Stomach (tissue), 9 donors: ENCODE measurements around the gene RHBDF1. TPM values are rescaled to one million over a fixed set of nuclear protein-coding genes. Genes with fewer than 3 reads are reported as not detected.

Experiments
- DNase-seq, 2 donors: peaks; one replicate each; pipeline versions ENCODE4 v3.0.0 to v3.0.0-alpha.2; 2013 to 2019
- H3K27ac ChIP-seq, 5 donors: fragments of 200-600 bp in 4 of 5; sonication (generic) in 4 of 5; one replicate each; pipeline ENCODE4 v1.5.1; 2013 to 2019; ENCODE audit warnings: mild to moderate bottlenecking in 1 of 5, moderate library complexity in 1 of 5
- H3K27me3 ChIP-seq, 3 donors: fragments of 200-600 bp; sonication (generic); one replicate each; pipeline ENCODE4 v1.5.1; 2017 to 2019; ENCODE audit warnings: mixed run types in 1 of 3
- H3K36me3 ChIP-seq, 4 donors: fragments of 200-600 bp; sonication (generic); 1 replicate in 3 of 4; 2 replicates in 1 of 4; pipeline ENCODE4 v1.5.1; 2016 to 2019
- H3K4me1 ChIP-seq, 4 donors: fragments of 200-600 bp; sonication (generic); one replicate each; pipeline ENCODE4 v1.5.1; 2016 to 2019
- H3K4me3 ChIP-seq, 4 donors: fragments of 200-600 bp; sonication (generic) in 3 of 4; one replicate each; pipeline ENCODE4 v1.5.1; 2016 to 2019; ENCODE audit warnings: mild to moderate bottlenecking in 1 of 4
- H3K9me3 ChIP-seq, 4 donors: fragments of 200-600 bp; sonication (generic); one replicate each; pipeline ENCODE4 v1.5.1; 2016 to 2019
- EP300 ChIP-seq: sonication (generic); formaldehyde crosslinking; IDR thresholded peaks from one replicate; pipeline ENCODE4 v1.6.1; 2017; ENCODE audit warnings: antibody characterized with exemption
- POLR2A ChIP-seq, 4 donors: fragments of 450-650 bp; IDR thresholded peaks; one replicate each; pipeline ENCODE4 v1.6.1; 2016; ENCODE audit warnings: antibody characterized with exemption in 4 of 4, control low read depth in 2 of 4, mild to moderate bottlenecking in 1 of 4, moderate library complexity in 1 of 4
- POLR2AphosphoS5 ChIP-seq, 3 donors: sonication (generic); formaldehyde crosslinking; IDR thresholded peaks; one replicate each; pipeline ENCODE4 v1.6.1; 2016; ENCODE audit warnings: antibody characterized with exemption in 3 of 3
- WGBS, 5 donors: extraction: QIAGEN DNeasy Blood & Tissue Kit in 3 of 5; methylation state at CpG; one replicate each; pipeline versions ENCODE4 v1.1.5 to v1.1.7; 2013 to 2018; 5-methylcytosine and 5-hydroxymethylcytosine counted together
- intact Hi-C: fragments of 100-400 bp; cut with DNase I; formaldehyde crosslinking; loops from one replicate; pipeline ENCODE4 v1.15.1; 2023; ENCODE audit warnings: low total_unique reads
- polyA plus RNA-seq, 3 donors: library from polyadenylated mRNA; stranded (reverse); fragments of 200-250 nt; gene quantifications; one replicate each; pipeline ENCODE4 v1.2.3, GENCODE V29; 2013
- total RNA-seq, 5 donors: library from RNA; depleted of rRNA; stranded (reverse); fragments of >200 nt; gene quantifications; one replicate each; pipeline versions ENCODE4 v1.1.0 to v1.2.3, GENCODE V29; 2014 to 2016
- TF ChIP-seq, protein P1 (sequence below), 7 experiments: fragments of 450-650 bp in 4 of 7; fragments of 200-600 bp in 3 of 7; sonication (generic) in 3 of 7; IDR thresholded peaks; one replicate each; pipeline ENCODE4 v1.5.1; 2016 to 2019; ENCODE audit warnings: antibody characterized with exemption in 7 of 7, control low read depth in 2 of 7, mild to moderate bottlenecking in 1 of 7
- donor health status: healthy with polysubstance abuse.
- donor health status: Bipolar disorder and iron deficiency.
- donor health status: healthy.

Gene RHBDF1
- total and polyA plus RNA-seq, 8 donors: 10.2 to 185 (median 28.9) TPM

- Histone ChIP-seq H3K9me3 (no peaks in the 10 kb centered on the region), H3K27ac (no peak overlapping the region), H3K4me3 (no peak overlapping the region), H3K27me3 (no peaks in the 10 kb centered on the region), H3K36me3 (peaks cover 11 to 63% (median 50%) of the 10 kb centered on the region in 4 donors), H3K4me1 (peaks cover 0 to 19% (median 7%) of the 10 kb centered on the region in 4 donors)
- TF ChIP-seq, protein P1, sequence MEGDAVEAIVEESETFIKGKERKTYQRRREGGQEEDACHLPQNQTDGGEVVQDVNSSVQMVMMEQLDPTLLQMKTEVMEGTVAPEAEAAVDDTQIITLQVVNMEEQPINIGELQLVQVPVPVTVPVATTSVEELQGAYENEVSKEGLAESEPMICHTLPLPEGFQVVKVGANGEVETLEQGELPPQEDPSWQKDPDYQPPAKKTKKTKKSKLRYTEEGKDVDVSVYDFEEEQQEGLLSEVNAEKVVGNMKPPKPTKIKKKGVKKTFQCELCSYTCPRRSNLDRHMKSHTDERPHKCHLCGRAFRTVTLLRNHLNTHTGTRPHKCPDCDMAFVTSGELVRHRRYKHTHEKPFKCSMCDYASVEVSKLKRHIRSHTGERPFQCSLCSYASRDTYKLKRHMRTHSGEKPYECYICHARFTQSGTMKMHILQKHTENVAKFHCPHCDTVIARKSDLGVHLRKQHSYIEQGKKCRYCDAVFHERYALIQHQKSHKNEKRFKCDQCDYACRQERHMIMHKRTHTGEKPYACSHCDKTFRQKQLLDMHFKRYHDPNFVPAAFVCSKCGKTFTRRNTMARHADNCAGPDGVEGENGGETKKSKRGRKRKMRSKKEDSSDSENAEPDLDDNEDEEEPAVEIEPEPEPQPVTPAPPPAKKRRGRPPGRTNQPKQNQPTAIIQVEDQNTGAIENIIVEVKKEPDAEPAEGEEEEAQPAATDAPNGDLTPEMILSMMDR (IDR thresholded peaks at IDR 0.05): no peak
- TF ChIP-seq EP300 (no peak), POLR2A (IDR thresholded peaks at IDR 0.05) (no peak), POLR2AphosphoS5 (IDR thresholded peaks at IDR 0.05) (no peak)
- intact Hi-C loops: no loop called here
- no peak for DNase-seq
- 89 to 96% (median 94%) methylated on average over 6 of the region's 6 CpGs for WGBS, 5 donors
Measured at GRCh38 chr16:105521-105920, 33.1 kb upstream of the RHBDF1 start.

DNA sequence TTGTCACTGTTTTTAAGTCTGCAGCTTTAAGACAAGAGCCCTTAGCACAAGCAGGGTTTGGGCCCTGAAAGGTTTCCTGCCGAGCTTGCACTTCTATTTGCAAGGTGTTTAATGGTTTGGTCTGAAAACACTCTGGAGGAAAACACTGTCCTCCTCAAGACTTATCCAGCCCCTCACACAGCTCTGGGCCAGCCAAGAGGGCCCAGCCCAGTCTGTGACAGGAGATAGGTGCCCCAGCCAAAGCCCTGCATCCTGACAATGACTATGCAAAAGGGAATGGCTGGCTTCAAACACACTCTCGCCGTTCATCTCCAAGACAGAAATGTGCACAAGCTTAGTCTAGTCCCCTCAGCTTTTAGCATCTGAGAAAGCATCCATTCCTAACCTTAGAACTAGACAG, 32.5 kb upstream of the RHBDF1 start:
- Histone ChIP-seq H3K27ac (no peak overlapping the region), H3K36me3 (peaks cover 11 to 62% (median 49%) of the 10 kb centered on the region in 4 donors), H3K27me3 (no peaks in the 10 kb centered on the region), H3K9me3 (no peaks in the 10 kb centered on the region), H3K4me1 (peaks cover 0 to 19% (median 7%) of the 10 kb centered on the region in 4 donors), H3K4me3 (no peak overlapping the region)
- DNase-seq: no peak
- WGBS, 5 donors: 78 to 88% (median 83%) methylated on average over 2 to 3 of the region's 3 CpGs
- intact Hi-C loops: no loop called here
- TF ChIP-seq, protein P1 (IDR thresholded peaks at IDR 0.05): no peak
- no peak for TF ChIP-seq POLR2AphosphoS5 (IDR thresholded peaks at IDR 0.05)

DNA sequence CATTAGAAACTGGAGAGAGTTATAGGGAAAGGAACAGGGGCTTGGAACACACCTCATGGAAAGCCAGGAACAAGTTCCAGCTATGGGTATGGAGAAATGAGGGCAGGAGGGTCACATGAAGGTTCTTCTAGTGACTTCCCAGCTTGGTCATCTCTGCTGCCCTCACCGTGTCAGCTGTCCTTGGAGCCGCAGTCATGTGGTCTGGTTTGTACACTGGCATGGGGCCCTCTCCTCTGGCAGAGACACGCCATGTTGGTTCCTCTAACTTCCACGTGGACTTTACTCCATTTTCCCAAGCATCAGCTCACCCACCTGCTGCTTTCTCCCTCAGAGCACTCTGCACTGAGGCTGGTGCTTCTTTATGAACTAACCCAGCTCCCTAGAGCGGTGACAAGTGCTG, 31.9 kb upstream of the RHBDF1 start:
- WGBS, 5 donors: 83 to 89% (median 86%) methylated on average over 4 to 5 of the region's 5 CpGs
- peaks cover 9 to 58% (median 44%) of the 10 kb centered on the region in 4 donors for H3K36me3 ChIP-seq

GRCh38 chr16:102060-102855, 29.8 kb upstream of the RHBDF1 start:
- DNase-seq: peak in 1 of 2 donors; percentile 43
- no peaks in the 10 kb centered on the region for H3K9me3 ChIP-seq
- intact Hi-C loops: no loop called here
- peak overlapping the region in 4 of 5 donors; percentile 11 to 57 (median 42) for H3K27ac ChIP-seq
- H3K4me3 ChIP-seq: no peak overlapping the region
- 63 to 78% (median 74%) methylated on average over 19 of the region's 19 CpGs for WGBS, 5 donors
- H3K36me3 ChIP-seq: peaks cover 7 to 57% (median 51%) of the 10 kb centered on the region in 4 donors
- H3K27me3 ChIP-seq: no peaks in the 10 kb centered on the region
- H3K4me1 ChIP-seq: peaks cover 0 to 23% (median 9%) of the 10 kb centered on the region in 4 donors
- TF ChIP-seq EP300: no peak
- no peak for TF ChIP-seq POLR2AphosphoS5 (IDR thresholded peaks at IDR 0.05)
- TF ChIP-seq, protein P1 (IDR thresholded peaks at IDR 0.05): no peak
- no peak for TF ChIP-seq POLR2A (IDR thresholded peaks at IDR 0.05)

More for the DNA sequence above, 31.9 kb upstream of the RHBDF1 start:
- Histone ChIP-seq H3K27me3 (no peaks in the 10 kb centered on the region), H3K27ac (no peak overlapping the region), H3K9me3 (no peaks in the 10 kb centered on the region), H3K4me3 (no peak overlapping the region), H3K4me1 (peaks cover 0 to 19% (median 7%) of the 10 kb centered on the region in 4 donors)
- intact Hi-C loops: no loop called here
- TF ChIP-seq POLR2AphosphoS5 (IDR thresholded peaks at IDR 0.05) (no peak), POLR2A (IDR thresholded peaks at IDR 0.05) (no peak), EP300 (no peak)
- TF ChIP-seq, protein P1 (IDR thresholded peaks at IDR 0.05): no peak
- DNase-seq: no peak
